HepG2 (cell line): ENCODE results near the gene WDR35. TPM values are rescaled to one million over a fixed set of nuclear protein-coding genes. Genes with fewer than 3 reads are reported as not detected.

Experiments
- ATAC-seq: fragments of 200-7000 bp; cut with Tn5 transposase; 3 replicates; pipeline ENCODE4 v1.9.1; 2020; ENCODE audit warnings: mild to moderate bottlenecking, moderate library complexity
- BruUV-seq: library from RNA; stranded (reverse); fragments of 400-500 nt; replicated peaks from 2 replicates; lab custom pipeline; 2021; lab: Mats Ljungman, UMichigan
- CTCF ChIA-PET: fragments of 300-600 bp; formaldehyde crosslinking; extraction: SDS; loops from one replicate; lab custom pipeline; 2021; ENCODE audit warnings: low total read pairs, inconsistent platforms, low intra/inter-chr PET ratio; lab: Yijun Ruan, JAX
- POLR2A ChIA-PET: fragments of 350-600 bp; sonication (Branson Sonifier 250); formaldehyde crosslinking; loops from one replicate; lab custom pipeline; 2020; ENCODE audit warnings: antibody characterized with exemption, inconsistent platforms; lab: Yijun Ruan, JAX
- DNase-seq: peaks from one replicate; pipeline ENCODE4 v3.0.0-alpha.2; 2015; ENCODE audit warnings: low spot score
- FAIRE-seq: peaks from 3 replicates; lab custom pipeline; 2011; peaks lifted over from hg19 to GRCh38; lab: Jason Lieb, UNC
- H2AFZ ChIP-seq: one replicate; pipeline ENCODE4 v1.6.1; 2011; ENCODE audit warnings: low read length, inconsistent platforms
- H3K27ac ChIP-seq: fragments of 300-600 bp; 3 replicates; pipeline ENCODE4 v1.8.0; 2011; ENCODE audit warnings: mixed run types, mild to moderate bottlenecking, mixed read lengths, low read length, inconsistent platforms; ENCODE audit not compliant: insufficient read depth; ENCODE audit errors: extremely low read length
- H3K27me3 ChIP-seq, 2 experiments: fragments of 200-600 bp in 1 of 2; 2 replicates in 1 of 2; 3 replicates in 1 of 2; pipeline versions ENCODE4 v1.6.0 to v1.8.0; 2011; ENCODE audit warnings: low read length in 2 of 2, mild to moderate bottlenecking in 2 of 2, moderate library complexity in 2 of 2, inconsistent platforms in 1 of 2; ENCODE audit not compliant: insufficient read depth in 2 of 2, control insufficient read depth in 1 of 2
- H3K36me3 ChIP-seq, 2 experiments: fragments of 200-600 bp in 1 of 2; replicated peaks in 1 of 2; 2 replicates in 1 of 2; 3 replicates in 1 of 2; pipeline versions ENCODE4 v1.5.1 to v1.8.0; 2011; ENCODE audit warnings: low read length in 2 of 2, inconsistent platforms in 1 of 2; ENCODE audit not compliant: insufficient read depth in 2 of 2, control insufficient read depth in 1 of 2
- H3K4me1 ChIP-seq: 2 replicates; pipeline ENCODE4 v1.5.1; 2012; ENCODE audit warnings: low read length, inconsistent platforms; ENCODE audit not compliant: insufficient read depth
- H3K4me2 ChIP-seq: 2 replicates; pipeline ENCODE4 v1.6.0; 2011; ENCODE audit warnings: low read depth, low read length, inconsistent platforms
- H3K4me3 ChIP-seq, 3 experiments: fragments of 200-600 bp in 1 of 3; sonication (generic), shearing (Covaris generic) in 1 of 3; replicated peaks in 1 of 3; 2 replicates each; pipeline ENCODE4 v1.5.1; 2011 to 2016; ENCODE audit warnings: low read length in 3 of 3, inconsistent platforms in 2 of 3, low read depth in 2 of 3, mild to moderate bottlenecking in 2 of 3, control low read depth in 1 of 3, mixed read lengths in 1 of 3; ENCODE audit not compliant: insufficient read depth in 1 of 3
- H3K79me2 ChIP-seq: one replicate; pipeline ENCODE4 v1.6.1; 2011; ENCODE audit warnings: low read length, inconsistent platforms; ENCODE audit not compliant: insufficient read depth
- H3K9ac ChIP-seq: 2 replicates; pipeline ENCODE4 v1.6.0; 2011; ENCODE audit warnings: mild to moderate bottlenecking, low read depth, low read length, inconsistent platforms; ENCODE audit not compliant: insufficient read depth
- H3K9me3 ChIP-seq: 2 replicates; pipeline ENCODE4 v1.5.1; 2012; ENCODE audit warnings: mild to moderate bottlenecking, low read length
- H4K20me1 ChIP-seq: 2 replicates; pipeline ENCODE4 v1.6.0; 2011; ENCODE audit warnings: inconsistent platforms, mild to moderate bottlenecking, low read length, moderate library complexity; ENCODE audit not compliant: insufficient read depth
- AHDC1 ChIP-seq: sonication (generic); formaldehyde crosslinking; IDR thresholded peaks from 2 replicates; pipeline ENCODE4 v1.5.1; 2020; ENCODE audit warnings: mild to moderate bottlenecking, missing genetic modification reagents, borderline replicate concordance
- BATF2 ChIP-seq: sonication (generic); formaldehyde crosslinking; IDR thresholded peaks from 2 replicates; pipeline ENCODE4 v1.8.0; 2022; ENCODE audit warnings: mild to moderate bottlenecking, missing genetic modification reagents, moderate library complexity
- GTF2F1 ChIP-seq: fragments of 150-350 bp; IDR thresholded peaks from 2 replicates; pipeline ENCODE4 v1.6.1; 2014; ENCODE audit warnings: low read length
- HOXA7 ChIP-seq: sonication (generic); formaldehyde crosslinking; IDR thresholded peaks from 2 replicates; pipeline ENCODE4 v1.8.1; 2022; ENCODE audit warnings: mild to moderate bottlenecking, missing genetic modification reagents, moderate library complexity
- XRCC5 ChIP-seq: fragments of 200-400 bp; formaldehyde crosslinking; optimal IDR thresholded peaks from 2 replicates; pipeline ENCODE3; 2017; ENCODE audit warnings: mild to moderate bottlenecking, low read length
- ZNF773 ChIP-seq: sonication (generic); formaldehyde crosslinking; IDR thresholded peaks from 2 replicates; pipeline ENCODE4 v1.4.0; 2020; ENCODE audit warnings: missing genetic modification reagents, borderline replicate concordance
- WGBS: methylation state at CpG from one replicate; pipeline ENCODE4 v1.1.6; 2017; ENCODE audit warnings: low lambda C conversion rate; 5-methylcytosine and 5-hydroxymethylcytosine counted together
- in situ Hi-C: cut with HindIII; loops from 2 replicates; pipeline ENCODE4 v1.10.0; 2017; ENCODE audit warnings: low pct_unique_long_range_greater_than_20kb; ENCODE audit not compliant: extremely low pct_ligation_motif_present
- intact Hi-C: fragments of 100-400 bp; cut with micrococcal nuclease; formaldehyde crosslinking; loops from one replicate; pipeline ENCODE4 v1.10.0; 2022; ENCODE audit not compliant: unreplicated experiment
- polyA plus RNA-seq, 8 experiments: library from polyadenylated mRNA; depleted of rRNA in 3 of 8; stranded (reverse) in 7 of 8; unstranded in 1 of 8; fragments of >200 nt; fragmentation: Illumina TruSeq in 4 of 8; extraction: Trizol in 4 of 8; gene quantifications; 2 replicates each; pipeline versions ENCODE4 v1.2.1 to v1.2.3, GENCODE V29; 2011 to 2016; ENCODE audit warnings: low read depth in 4 of 8, missing spikeins in 1 of 8, mixed read lengths in 1 of 8; ENCODE audit not compliant: insufficient read depth in 1 of 8
- total RNA-seq, 5 experiments: library from RNA; depleted of rRNA; stranded (reverse); fragments of >200 nt; fragmentation: Illumina TruSeq; extraction: Trizol; gene quantifications; 2 replicates each; pipeline ENCODE4 v1.2.3, GENCODE V29; 2016; ENCODE audit warnings: low read depth in 1 of 5

WDR35 gene
- total and polyA plus RNA-seq, 2 of the 13 experiments (the other 11 are each of a cell fraction or from before 2014, with no cell fraction given) = 11.1 to 19.6 TPM

DNA sequence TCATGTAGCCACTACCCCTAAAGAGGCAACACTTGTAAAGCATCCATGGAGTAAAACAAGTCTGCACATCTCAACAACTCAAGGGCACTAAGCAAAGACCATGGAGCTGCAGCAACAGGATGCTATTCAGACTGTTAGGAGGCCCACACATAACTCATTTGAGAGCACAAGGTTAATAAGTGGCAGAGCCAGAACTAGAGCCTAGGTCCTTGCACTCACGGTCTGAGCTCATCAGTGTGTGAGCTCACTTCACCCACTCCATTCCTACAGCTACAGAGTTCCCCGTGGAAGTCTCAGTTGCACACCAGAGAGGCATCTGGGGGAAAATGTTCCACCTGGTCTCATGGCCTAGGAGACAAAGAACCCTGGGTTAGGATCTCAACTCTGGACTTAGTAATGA is 123.1 kb downstream of the WDR35 start (continued):
- TF ChIP-seq GTF2F1 (no peak), BATF2 (CRISPR knock-in tag) (no peak), XRCC5 (no peak)

DNA sequence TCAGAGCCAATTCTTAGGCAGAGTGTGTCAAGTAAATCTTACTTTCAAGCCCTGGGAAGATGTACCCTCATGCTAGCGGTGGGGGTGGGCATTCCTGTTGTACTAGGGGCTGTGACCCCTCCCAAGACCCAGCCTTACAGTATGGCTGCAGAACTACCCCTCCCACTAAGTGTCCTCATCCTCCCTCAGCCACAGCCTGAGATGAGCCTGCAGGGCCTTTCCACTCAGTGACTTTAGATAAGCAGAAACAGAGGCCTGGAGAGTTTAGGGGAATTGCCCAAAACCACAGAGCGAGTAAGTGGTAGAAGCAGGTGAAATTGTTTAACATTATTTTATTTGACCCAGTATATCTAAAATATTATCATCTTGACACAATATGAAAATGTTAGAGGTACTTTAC is 124.8 kb downstream of the WDR35 start:
- Histone ChIP-seq H3K36me3 (no peaks in the 10 kb centered on the region), H2AFZ (no peak overlapping the region), H3K79me2 (no peaks in the 10 kb centered on the region), H3K9ac (no peak overlapping the region), H3K4me1 (peaks cover 39% of the 10 kb centered on the region), H3K4me2 (no peak overlapping the region), H3K27ac (no peak overlapping the region), H3K27me3 (peaks cover 5 to 15% of the 10 kb centered on the region in 2 experiments; a peak in 3 of 5 replicates), H3K4me3 (no peak overlapping the region), H4K20me1 (no peaks in the 10 kb centered on the region), H3K9me3 (no peaks in the 10 kb centered on the region)
- BruUV-seq = no TSS peak
- WGBS = 15% methylated on average over 2 of the region's 2 CpGs
- ChIA-PET CTCF (no interaction called here), POLR2A (interaction anchor here (1.1 kb wide), 1 partner anchor 518 kb away, joined by 3 read pairs; no protein-coding TSS in a partner anchor)
- in situ Hi-C loops (loop anchor here (10.0 kb wide), 1 partner anchor 1110 kb away; no protein-coding TSS in a partner anchor), intact Hi-C loops (loop anchor here (10.0 kb wide), 1 partner anchor 1430 kb away; no protein-coding TSS in a partner anchor)
- no peak for TF ChIP-seq HOXA7 (CRISPR knock-in tag)
- TF ChIP-seq AHDC1 (CRISPR knock-in tag) = no peak
- no peak for TF ChIP-seq ZNF773 (CRISPR knock-in tag)
- no peak for FAIRE-seq
- no peak for ATAC-seq
- DNase-seq = no peak
